ENCODE measurements around the gene PLA2G2A.

DNA sequence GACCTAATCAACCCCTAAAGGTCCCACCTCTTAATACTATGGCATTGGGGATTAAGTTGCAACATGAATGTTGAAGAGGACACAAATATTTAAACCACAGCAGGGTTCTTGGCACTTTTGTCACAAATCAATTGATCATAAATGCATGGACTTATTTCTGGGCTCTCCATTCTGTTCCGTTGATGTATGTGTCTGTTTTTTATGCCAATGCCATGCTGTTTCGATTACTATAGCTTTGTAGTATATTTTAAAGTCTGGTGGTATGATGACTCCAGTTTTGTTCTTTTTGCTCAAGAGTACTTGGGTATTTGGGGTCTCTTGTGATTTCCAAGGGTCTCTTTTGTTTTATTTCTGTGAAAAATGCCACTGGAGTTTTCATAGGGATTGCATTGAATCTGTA is 34.7 kb upstream of the PLA2G2A start:
- TF ChIP-seq, protein P1, sequence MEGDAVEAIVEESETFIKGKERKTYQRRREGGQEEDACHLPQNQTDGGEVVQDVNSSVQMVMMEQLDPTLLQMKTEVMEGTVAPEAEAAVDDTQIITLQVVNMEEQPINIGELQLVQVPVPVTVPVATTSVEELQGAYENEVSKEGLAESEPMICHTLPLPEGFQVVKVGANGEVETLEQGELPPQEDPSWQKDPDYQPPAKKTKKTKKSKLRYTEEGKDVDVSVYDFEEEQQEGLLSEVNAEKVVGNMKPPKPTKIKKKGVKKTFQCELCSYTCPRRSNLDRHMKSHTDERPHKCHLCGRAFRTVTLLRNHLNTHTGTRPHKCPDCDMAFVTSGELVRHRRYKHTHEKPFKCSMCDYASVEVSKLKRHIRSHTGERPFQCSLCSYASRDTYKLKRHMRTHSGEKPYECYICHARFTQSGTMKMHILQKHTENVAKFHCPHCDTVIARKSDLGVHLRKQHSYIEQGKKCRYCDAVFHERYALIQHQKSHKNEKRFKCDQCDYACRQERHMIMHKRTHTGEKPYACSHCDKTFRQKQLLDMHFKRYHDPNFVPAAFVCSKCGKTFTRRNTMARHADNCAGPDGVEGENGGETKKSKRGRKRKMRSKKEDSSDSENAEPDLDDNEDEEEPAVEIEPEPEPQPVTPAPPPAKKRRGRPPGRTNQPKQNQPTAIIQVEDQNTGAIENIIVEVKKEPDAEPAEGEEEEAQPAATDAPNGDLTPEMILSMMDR (IDR thresholded peaks at IDR 0.05) = no peak
- TF ChIP-seq POLR2A (IDR thresholded peaks at IDR 0.05) (no peak), POLR2AphosphoS5 (IDR thresholded peaks at IDR 0.05) (no peak)

Measured in transverse colon (tissue), 4 donors.